Gastroesophageal sphincter (tissue), 3 donors: ENCODE results near the gene ARL16.

Source experiments
- EP300 ChIP-seq: sonication (generic); formaldehyde crosslinking; IDR thresholded peaks from one replicate; pipeline ENCODE4 v1.6.1; 2017; ENCODE audit warnings: antibody characterized with exemption, mild to moderate bottlenecking
- POLR2A ChIP-seq, 2 donors: fragments of 450-650 bp; IDR thresholded peaks; one replicate each; pipeline ENCODE4 v1.6.1; 2017; ENCODE audit warnings: antibody characterized with exemption in 2 of 2, mild to moderate bottlenecking in 2 of 2, moderate library complexity in 1 of 2
- POLR2AphosphoS5 ChIP-seq: sonication (generic); formaldehyde crosslinking; IDR thresholded peaks from one replicate; pipeline ENCODE4 v1.6.1; 2017; ENCODE audit warnings: antibody characterized with exemption
- TF ChIP-seq, protein P1 (sequence below), 4 experiments: fragments of 200-600 bp in 2 of 4; fragments of 450-650 bp in 2 of 4; sonication (generic) in 1 of 4; IDR thresholded peaks; one replicate each; pipeline ENCODE4 v1.5.1; 2017 to 2019; ENCODE audit warnings: antibody characterized with exemption in 4 of 4, mild to moderate bottlenecking in 2 of 4, moderate library complexity in 2 of 4

DNA sequence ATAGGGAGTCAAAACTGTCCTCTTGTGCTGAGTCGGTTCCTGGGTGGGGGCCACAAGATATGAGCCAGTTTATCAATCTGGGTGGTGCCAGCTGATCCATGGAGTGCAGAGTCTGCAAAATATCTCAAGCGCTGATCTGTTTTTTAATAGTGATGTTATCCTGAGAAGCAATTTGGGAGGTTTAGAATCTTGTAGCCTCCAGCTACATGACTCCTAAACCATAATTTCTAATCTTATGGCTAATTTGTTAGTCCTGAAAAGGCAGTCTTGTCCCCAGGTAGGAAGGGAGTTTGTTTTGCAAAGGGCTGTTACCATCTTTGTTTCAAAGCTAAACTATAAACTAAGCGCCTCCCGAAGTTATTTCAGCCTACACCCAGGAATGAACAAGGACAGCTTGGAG lies 44.9 kb downstream of the ARL16 start:
- TF ChIP-seq, protein P1, sequence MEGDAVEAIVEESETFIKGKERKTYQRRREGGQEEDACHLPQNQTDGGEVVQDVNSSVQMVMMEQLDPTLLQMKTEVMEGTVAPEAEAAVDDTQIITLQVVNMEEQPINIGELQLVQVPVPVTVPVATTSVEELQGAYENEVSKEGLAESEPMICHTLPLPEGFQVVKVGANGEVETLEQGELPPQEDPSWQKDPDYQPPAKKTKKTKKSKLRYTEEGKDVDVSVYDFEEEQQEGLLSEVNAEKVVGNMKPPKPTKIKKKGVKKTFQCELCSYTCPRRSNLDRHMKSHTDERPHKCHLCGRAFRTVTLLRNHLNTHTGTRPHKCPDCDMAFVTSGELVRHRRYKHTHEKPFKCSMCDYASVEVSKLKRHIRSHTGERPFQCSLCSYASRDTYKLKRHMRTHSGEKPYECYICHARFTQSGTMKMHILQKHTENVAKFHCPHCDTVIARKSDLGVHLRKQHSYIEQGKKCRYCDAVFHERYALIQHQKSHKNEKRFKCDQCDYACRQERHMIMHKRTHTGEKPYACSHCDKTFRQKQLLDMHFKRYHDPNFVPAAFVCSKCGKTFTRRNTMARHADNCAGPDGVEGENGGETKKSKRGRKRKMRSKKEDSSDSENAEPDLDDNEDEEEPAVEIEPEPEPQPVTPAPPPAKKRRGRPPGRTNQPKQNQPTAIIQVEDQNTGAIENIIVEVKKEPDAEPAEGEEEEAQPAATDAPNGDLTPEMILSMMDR (IDR thresholded peaks at IDR 0.05) = no peak
- no peak for TF ChIP-seq EP300
- no peak for TF ChIP-seq POLR2A (IDR thresholded peaks at IDR 0.05)
- TF ChIP-seq POLR2AphosphoS5 = no peak
